ENCODE measurements around the gene SCN3B.

GRCh38 chr11:123588117-123588863, 66.1 kb downstream of the SCN3B start:
- TF ChIP-seq FOXJ3 (CRISPR knock-in tag; IDR thresholded peaks at IDR 0.05; ENCODE audit: borderline replicate concordance) (no peak), USF2 (CRISPR knock-in tag; IDR thresholded peaks at IDR 0.05) (no peak), NR2C2 (CRISPR knock-in tag; IDR thresholded peaks at IDR 0.05) (no peak), CTCF (IDR thresholded peaks at IDR 0.05) (no peak), EMX1 (CRISPR knock-in tag; IDR thresholded peaks at IDR 0.05) (no peak)
